HEK293 (cell line): ENCODE results near the gene SPEM1.

Source experiments
- KLF10 ChIP-seq: fragments of 450-650 bp; IDR thresholded peaks from 2 replicates; pipeline ENCODE4 v1.5.1; 2018; ENCODE audit warnings: missing biosample characterization, mild to moderate bottlenecking, missing genetic modification characterization
- YY1 ChIP-seq: fragments of 450-650 bp; formaldehyde crosslinking; IDR thresholded peaks from 2 replicates; pipeline ENCODE4 v1.5.1; 2018; ENCODE audit warnings: missing biosample characterization, missing genetic modification characterization
- ZBTB7A ChIP-seq: fragments of 450-650 bp; formaldehyde crosslinking; IDR thresholded peaks from 2 replicates; pipeline ENCODE4 v1.5.1; 2016; ENCODE audit warnings: low read depth, missing biosample characterization, missing genetic modification characterization
- ZEB2 ChIP-seq: fragments of 450-650 bp; formaldehyde crosslinking; IDR thresholded peaks from 2 replicates; pipeline ENCODE4 v1.5.1; 2016; ENCODE audit warnings: missing biosample characterization, missing genetic modification characterization
- ZNF274 ChIP-seq, 2 experiments: fragments of 200-500 bp in 1 of 2; fragments of 450-650 bp in 1 of 2; sonication (Bioruptor generic) in 1 of 2; formaldehyde crosslinking in 1 of 2; IDR thresholded peaks; 2 replicates each; pipeline versions ENCODE4 v1.5.1 to v1.6.1; 2014 to 2016; ENCODE audit warnings: borderline replicate concordance in 1 of 2, inconsistent platforms in 1 of 2, low read length in 1 of 2, missing biosample characterization in 1 of 2, missing genetic modification characterization in 1 of 2
- ZNF362 ChIP-seq: fragments of 450-650 bp; formaldehyde crosslinking; IDR thresholded peaks from 2 replicates; pipeline ENCODE4 v1.5.1; 2016; ENCODE audit warnings: missing biosample characterization, missing genetic modification characterization
- ZNF423 ChIP-seq: fragments of 450-650 bp; formaldehyde crosslinking; IDR thresholded peaks from 2 replicates; pipeline ENCODE4 v1.5.1; 2016; ENCODE audit warnings: missing biosample characterization, missing genetic modification characterization
- ZNF561 ChIP-seq: fragments of 450-650 bp; IDR thresholded peaks from 2 replicates; pipeline ENCODE4 v1.5.1; 2018; ENCODE audit warnings: missing biosample characterization, missing genetic modification characterization, borderline replicate concordance
- ZNF768 ChIP-seq: fragments of 450-650 bp; formaldehyde crosslinking; IDR thresholded peaks from 2 replicates; pipeline ENCODE4 v1.5.1; 2018; ENCODE audit warnings: missing biosample characterization, mild to moderate bottlenecking, missing genetic modification characterization
- TF ChIP-seq, protein P1 (sequence below): fragments of 450-650 bp; formaldehyde crosslinking; IDR thresholded peaks from 2 replicates; pipeline ENCODE4 v1.5.1; 2016; ENCODE audit warnings: missing biosample characterization, missing genetic modification characterization
- TF ChIP-seq, protein P2 (sequence below): fragments of 450-650 bp; formaldehyde crosslinking; IDR thresholded peaks from 2 replicates; pipeline ENCODE4 v1.5.1; 2016; ENCODE audit warnings: missing biosample characterization, missing genetic modification characterization

- TF ChIP-seq ZNF561 (tag by site-specific recombination) (no peak), ZNF768 (tag by site-specific recombination) (no peak), ZNF362 (tag by site-specific recombination) (no peak), ZNF274 (IDR thresholded peaks at IDR 0.05; ENCODE audit: low read length) (no peak), ZNF274 (tag by site-specific recombination; IDR thresholded peaks at IDR 0.05; ENCODE audit: borderline replicate concordance) (no peak), KLF10 (no peak), ZEB2 (no peak), ZNF423 (no peak), ZBTB7A (tag by site-specific recombination) (no peak), YY1 (no peak)
- TF ChIP-seq, protein P1, sequence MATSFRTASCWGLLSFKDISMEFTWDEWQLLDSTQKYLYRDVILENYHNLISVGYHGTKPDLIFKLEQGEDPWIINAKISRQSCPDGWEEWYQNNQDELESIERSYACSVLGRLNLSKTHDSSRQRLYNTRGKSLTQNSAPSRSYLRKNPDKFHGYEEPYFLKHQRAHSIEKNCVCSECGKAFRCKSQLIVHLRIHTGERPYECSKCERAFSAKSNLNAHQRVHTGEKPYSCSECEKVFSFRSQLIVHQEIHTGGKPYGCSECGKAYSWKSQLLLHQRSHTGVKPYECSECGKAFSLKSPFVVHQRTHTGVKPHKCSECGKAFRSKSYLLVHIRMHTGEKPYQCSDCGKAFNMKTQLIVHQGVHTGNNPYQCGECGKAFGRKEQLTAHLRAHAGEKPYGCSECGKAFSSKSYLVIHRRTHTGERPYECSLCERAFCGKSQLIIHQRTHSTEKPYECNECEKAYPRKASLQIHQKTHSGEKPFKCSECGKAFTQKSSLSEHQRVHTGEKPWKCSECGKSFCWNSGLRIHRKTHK (tag by site-specific recombination), result no peak
- TF ChIP-seq, protein P2, sequence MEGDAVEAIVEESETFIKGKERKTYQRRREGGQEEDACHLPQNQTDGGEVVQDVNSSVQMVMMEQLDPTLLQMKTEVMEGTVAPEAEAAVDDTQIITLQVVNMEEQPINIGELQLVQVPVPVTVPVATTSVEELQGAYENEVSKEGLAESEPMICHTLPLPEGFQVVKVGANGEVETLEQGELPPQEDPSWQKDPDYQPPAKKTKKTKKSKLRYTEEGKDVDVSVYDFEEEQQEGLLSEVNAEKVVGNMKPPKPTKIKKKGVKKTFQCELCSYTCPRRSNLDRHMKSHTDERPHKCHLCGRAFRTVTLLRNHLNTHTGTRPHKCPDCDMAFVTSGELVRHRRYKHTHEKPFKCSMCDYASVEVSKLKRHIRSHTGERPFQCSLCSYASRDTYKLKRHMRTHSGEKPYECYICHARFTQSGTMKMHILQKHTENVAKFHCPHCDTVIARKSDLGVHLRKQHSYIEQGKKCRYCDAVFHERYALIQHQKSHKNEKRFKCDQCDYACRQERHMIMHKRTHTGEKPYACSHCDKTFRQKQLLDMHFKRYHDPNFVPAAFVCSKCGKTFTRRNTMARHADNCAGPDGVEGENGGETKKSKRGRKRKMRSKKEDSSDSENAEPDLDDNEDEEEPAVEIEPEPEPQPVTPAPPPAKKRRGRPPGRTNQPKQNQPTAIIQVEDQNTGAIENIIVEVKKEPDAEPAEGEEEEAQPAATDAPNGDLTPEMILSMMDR (tag by site-specific recombination), result no peak
Observed at GRCh38 chr17:7465597-7466275, 45.6 kb downstream of the SPEM1 start.
